SH-SY5Y (cell line): ENCODE measurements around the gene ME1.

ENCODE experiments used
- GATA2 ChIP-seq: IDR thresholded peaks from 2 replicates; pipeline ENCODE4 v1.6.1; 2011; ENCODE audit warnings: mild to moderate bottlenecking, low read depth, low read length
- GATA3 ChIP-seq: IDR thresholded peaks from 2 replicates; pipeline ENCODE4 v1.6.1; 2011; ENCODE audit warnings: low read depth, mild to moderate bottlenecking, low read length, moderate library complexity

GRCh38 chr6:83359638-83360037 is 71.2 kb downstream of the ME1 start:
- no peak for TF ChIP-seq GATA2
- TF ChIP-seq GATA3: no peak
